Stimulated activated naive B cell treated with anti-CD40 and anti-IgM and Interleukin-4, amounts not matched to agents 10 μg/mL and 1 μg/mL and 100 μg/mL, for 72 hours (primary cell): ENCODE results near the gene ZCCHC2.

Experiments used
- ATAC-seq, 2 donors: fragments of 150-1000 bp; cut with Tn5 transposase; replicated peaks; 2 replicates each; pipeline ENCODE4 v1.10.0; 2021; ENCODE audit warnings: moderate library complexity in 1 of 2
- DNase-seq: peaks from one replicate; pipeline ENCODE4 v3.0.0; 2021
- H3K27ac Mint-ChIP-seq: one replicate; pipeline ENCODE4 v1.8.0; 2022; ENCODE audit warnings: mild to moderate bottlenecking, mixed read lengths
- H3K27me3 Mint-ChIP-seq, 2 donors: one replicate each; pipeline ENCODE4 v1.8.0; 2022; ENCODE audit warnings: mixed read lengths in 2 of 2
- H3K36me3 Mint-ChIP-seq, 2 donors: one replicate each; pipeline ENCODE4 v1.8.0; 2022; ENCODE audit warnings: mixed read lengths in 2 of 2, mild to moderate bottlenecking in 1 of 2
- H3K4me1 Mint-ChIP-seq, 2 donors: one replicate each; pipeline ENCODE4 v1.8.0; 2022; ENCODE audit warnings: mixed read lengths in 2 of 2, mild to moderate bottlenecking in 1 of 2
- H3K4me3 Mint-ChIP-seq, 2 donors: one replicate each; pipeline ENCODE4 v1.8.0; 2022; ENCODE audit warnings: mild to moderate bottlenecking in 2 of 2, mixed read lengths in 2 of 2, moderate library complexity in 1 of 2
- H3K9me3 Mint-ChIP-seq, 2 donors: one replicate each; pipeline ENCODE4 v1.8.0; 2022; ENCODE audit warnings: mixed read lengths in 2 of 2, mild to moderate bottlenecking in 1 of 2

Gene ZCCHC2

DNA sequence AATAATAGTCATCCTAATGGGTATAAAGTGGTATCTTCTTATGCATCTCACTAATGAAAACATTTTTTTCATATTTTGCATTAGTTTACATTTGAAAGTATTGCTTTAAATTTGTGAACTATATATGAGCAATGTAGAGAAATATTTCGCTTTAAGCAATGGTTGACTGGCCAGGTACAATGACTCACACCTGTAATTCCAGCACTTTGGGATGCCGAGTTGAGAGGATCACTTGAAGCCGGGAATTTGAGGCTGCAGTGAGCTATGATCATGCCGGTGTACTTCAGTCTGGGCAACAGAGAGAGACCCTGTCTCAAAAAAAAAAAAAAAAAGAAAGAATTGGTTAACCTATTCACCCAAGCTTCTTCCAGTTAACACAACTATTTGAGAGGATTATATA is 15.1 kb downstream of the ZCCHC2 start:
- H3K27me3 Mint-ChIP-seq = no peaks in the 10 kb centered on the region
- H3K27ac Mint-ChIP-seq = no peak overlapping the region
- peaks cover 0 to 2% of the 10 kb centered on the region in 2 donors for H3K9me3 Mint-ChIP-seq
- H3K36me3 Mint-ChIP-seq = peaks cover 20 to 36% of the 10 kb centered on the region in 2 donors
- peaks cover 22 to 42% of the 10 kb centered on the region in 2 donors for H3K4me1 Mint-ChIP-seq
- DNase-seq = no peak
- no peak for ATAC-seq
- H3K4me3 Mint-ChIP-seq = no peak overlapping the region

DNA sequence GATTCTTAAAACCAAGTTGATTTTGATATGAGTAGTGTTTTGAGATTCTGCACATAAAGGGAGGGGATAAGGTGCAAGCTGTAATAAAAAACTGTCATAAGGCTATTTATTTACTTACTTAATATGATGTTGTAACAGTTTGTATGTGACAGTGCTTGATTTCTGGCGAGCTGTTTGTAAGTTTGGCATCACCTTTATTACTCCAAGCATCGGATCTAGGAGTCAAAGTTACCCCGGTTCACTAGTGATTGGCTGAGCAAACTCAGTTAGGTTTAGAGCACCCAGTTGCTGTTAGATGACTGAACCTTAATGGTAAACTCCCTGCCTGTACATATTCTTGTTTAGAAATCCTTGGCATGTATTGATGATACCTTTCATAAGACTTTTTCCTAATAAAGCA is 16.1 kb downstream of the ZCCHC2 start:
- Mint-ChIP-seq H3K27me3 (no peaks in the 10 kb centered on the region), H3K27ac (no peak overlapping the region), H3K4me1 (peaks cover 22 to 38% of the 10 kb centered on the region in 2 donors), H3K4me3 (no peak overlapping the region), H3K36me3 (peaks cover 28 to 44% of the 10 kb centered on the region in 2 donors), H3K9me3 (peaks cover 0 to 2% of the 10 kb centered on the region in 2 donors)
- DNase-seq (no peak), ATAC-seq (no peak)

DNA sequence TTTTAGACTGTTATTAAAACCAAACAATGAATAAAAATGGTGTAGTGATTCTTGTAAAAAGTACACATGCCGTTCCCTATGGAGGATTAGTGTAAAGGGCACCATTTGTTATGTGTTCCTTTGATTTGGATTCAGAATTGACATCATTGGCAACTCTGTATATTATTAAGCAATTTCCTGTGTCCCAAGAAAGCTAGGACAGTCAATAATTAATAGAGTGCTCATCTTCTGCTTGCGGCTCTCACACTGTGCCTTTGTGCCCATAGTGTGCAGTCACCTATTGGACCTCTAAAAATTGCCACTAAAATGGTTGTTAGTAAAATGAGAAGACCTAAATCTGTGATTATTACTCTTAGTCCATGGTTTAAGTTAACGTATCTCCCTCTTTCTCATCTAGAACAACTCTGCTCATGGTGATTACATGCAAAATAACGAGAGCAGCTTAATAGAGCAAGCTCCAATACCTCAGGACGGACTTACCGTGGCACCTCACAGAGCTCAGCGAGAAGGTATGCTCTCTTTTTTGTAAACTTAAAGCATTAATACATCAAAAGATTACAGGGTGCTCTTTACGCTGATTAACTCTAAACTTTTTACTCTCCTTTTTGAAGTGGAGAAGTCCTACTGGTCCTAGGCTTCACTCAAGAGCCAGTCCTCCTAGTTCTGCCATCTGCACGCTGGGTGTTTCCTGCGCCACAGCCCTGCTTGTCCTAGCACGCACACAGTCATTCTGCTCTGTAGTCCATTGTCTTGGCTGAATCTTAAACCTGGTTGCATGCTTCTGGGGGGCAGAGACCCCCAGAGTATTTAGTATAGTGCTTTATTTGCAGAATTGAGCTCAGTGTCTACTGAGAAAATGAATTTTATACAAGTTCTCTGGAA is 16.7 kb downstream of the ZCCHC2 start:
- DNase-seq = no peak
- peaks cover 24 to 40% of the 10 kb centered on the region in 2 donors for H3K36me3 Mint-ChIP-seq
- peaks cover 19 to 32% of the 10 kb centered on the region in 2 donors for H3K4me1 Mint-ChIP-seq
- H3K27me3 Mint-ChIP-seq = no peaks in the 10 kb centered on the region
- no peak for ATAC-seq
- H3K4me3 Mint-ChIP-seq = no peak overlapping the region
- H3K9me3 Mint-ChIP-seq = peaks cover 0 to 2% of the 10 kb centered on the region in 2 donors
- H3K27ac Mint-ChIP-seq = no peak overlapping the region

DNA sequence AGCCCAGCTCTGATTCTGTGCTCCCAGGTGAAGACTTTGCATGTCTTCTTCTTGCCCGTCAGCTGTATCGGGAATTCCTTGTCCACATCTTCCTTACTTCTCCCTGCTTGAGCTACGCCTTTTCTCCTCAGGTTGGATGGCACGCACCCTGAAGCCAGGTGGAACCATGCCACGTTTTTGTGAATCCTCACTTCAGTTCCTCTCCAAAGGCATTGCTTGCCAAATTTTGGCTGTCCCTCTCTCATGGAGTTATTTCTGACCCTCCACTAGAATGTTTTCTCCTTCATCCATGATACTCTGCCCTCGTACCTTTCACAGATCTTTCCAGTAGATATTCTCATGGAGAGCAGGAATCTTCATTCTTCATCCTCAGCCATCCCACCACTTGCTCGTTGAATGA is 20.2 kb downstream of the ZCCHC2 start:
- Mint-ChIP-seq H3K9me3 (no peaks in the 10 kb centered on the region), H3K36me3 (peaks cover 31 to 43% of the 10 kb centered on the region in 2 donors), H3K27ac (no peak overlapping the region), H3K4me3 (no peak overlapping the region), H3K27me3 (no peaks in the 10 kb centered on the region), H3K4me1 (peaks cover 4 to 6% of the 10 kb centered on the region in 2 donors)
- ATAC-seq (no peak), DNase-seq (no peak)

DNA sequence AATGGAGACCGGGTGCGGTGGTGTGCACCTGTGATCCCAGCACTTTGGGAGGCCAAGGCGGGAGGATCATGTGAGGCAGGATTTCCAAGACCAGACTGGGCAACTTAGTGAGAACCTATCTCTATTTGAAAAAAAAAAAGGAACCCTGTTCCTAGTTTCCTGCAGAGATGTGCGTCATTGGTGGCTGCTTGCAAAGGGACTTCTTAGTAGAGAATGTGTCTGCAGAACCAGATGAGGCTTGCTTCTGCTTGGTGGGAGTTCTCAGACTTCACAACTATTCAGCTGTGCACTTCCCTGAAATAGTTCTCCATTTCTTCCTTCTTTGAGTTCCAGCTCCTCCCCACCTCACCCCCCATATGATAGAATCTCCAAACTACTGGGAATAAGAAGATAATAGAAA is 22.3 kb downstream of the ZCCHC2 start:
- peaks cover 32 to 48% of the 10 kb centered on the region in 2 donors for H3K36me3 Mint-ChIP-seq
- no peaks in the 10 kb centered on the region for H3K9me3 Mint-ChIP-seq
- H3K27me3 Mint-ChIP-seq = no peaks in the 10 kb centered on the region
- no peaks in the 10 kb centered on the region for H3K4me1 Mint-ChIP-seq
- no peak overlapping the region for H3K4me3 Mint-ChIP-seq
- DNase-seq = no peak
- no peak for ATAC-seq
- H3K27ac Mint-ChIP-seq = no peak overlapping the region

GRCh38 chr18:62549755-62550154 is 26.9 kb downstream of the ZCCHC2 start:
- no peak overlapping the region for H3K4me3 Mint-ChIP-seq
- peak overlapping the region; percentile 7 for H3K27ac Mint-ChIP-seq
- DNase-seq = no peak
- no peaks in the 10 kb centered on the region for H3K9me3 Mint-ChIP-seq
- peaks cover 45 to 58% of the 10 kb centered on the region in 2 donors for H3K36me3 Mint-ChIP-seq
- ATAC-seq = no peak
- no peaks in the 10 kb centered on the region for H3K27me3 Mint-ChIP-seq
- H3K4me1 Mint-ChIP-seq = peaks cover 7 to 14% of the 10 kb centered on the region in 2 donors

- H3K4me3 Mint-ChIP-seq = no peak overlapping the region
- no peak for DNase-seq
- no peaks in the 10 kb centered on the region for H3K9me3 Mint-ChIP-seq
- peaks cover 7 to 15% of the 10 kb centered on the region in 2 donors for H3K4me1 Mint-ChIP-seq
- ATAC-seq = no peak
- H3K27ac Mint-ChIP-seq = no peak overlapping the region
- H3K27me3 Mint-ChIP-seq = no peaks in the 10 kb centered on the region
- H3K36me3 Mint-ChIP-seq = peaks cover 40 to 52% of the 10 kb centered on the region in 2 donors
Observed at GRCh38 chr18:62550746-62551145, 27.9 kb downstream of the ZCCHC2 start.

DNA sequence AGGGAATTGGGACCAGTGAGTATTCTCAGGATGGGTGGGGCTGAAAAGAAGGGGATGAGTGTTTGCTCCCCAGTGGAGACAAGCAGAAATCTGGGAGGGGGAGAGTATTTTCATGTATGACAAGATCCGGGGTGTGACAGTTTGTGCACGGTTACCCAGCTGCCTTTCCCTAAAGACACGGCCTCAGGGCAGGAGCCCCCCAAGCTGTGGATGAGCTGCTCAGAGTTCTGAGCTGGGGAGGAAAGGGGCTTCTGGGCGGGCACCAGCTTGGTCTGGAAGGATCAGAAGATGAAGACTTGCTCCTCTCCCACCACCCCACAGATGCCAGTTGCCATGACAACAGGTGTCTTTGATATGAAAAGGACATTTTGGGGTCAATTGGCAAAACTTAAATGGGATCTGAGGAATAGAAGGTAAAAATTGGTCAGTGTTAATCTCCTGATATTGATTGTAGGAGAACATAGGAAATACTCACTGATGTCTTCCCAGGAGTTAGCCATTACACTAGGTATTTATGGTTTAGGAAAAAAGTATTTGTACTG is 29.2 kb downstream of the ZCCHC2 start:
- ATAC-seq (no peak), DNase-seq (no peak)
- H3K4me1 Mint-ChIP-seq = peaks cover 13 to 20% of the 10 kb centered on the region in 2 donors
- peaks cover 41 to 57% of the 10 kb centered on the region in 2 donors for H3K36me3 Mint-ChIP-seq
- H3K9me3 Mint-ChIP-seq = no peaks in the 10 kb centered on the region
- H3K27me3 Mint-ChIP-seq = no peaks in the 10 kb centered on the region
- H3K27ac Mint-ChIP-seq = peak overlapping the region; percentile 70
- no peak overlapping the region for H3K4me3 Mint-ChIP-seq

DNA sequence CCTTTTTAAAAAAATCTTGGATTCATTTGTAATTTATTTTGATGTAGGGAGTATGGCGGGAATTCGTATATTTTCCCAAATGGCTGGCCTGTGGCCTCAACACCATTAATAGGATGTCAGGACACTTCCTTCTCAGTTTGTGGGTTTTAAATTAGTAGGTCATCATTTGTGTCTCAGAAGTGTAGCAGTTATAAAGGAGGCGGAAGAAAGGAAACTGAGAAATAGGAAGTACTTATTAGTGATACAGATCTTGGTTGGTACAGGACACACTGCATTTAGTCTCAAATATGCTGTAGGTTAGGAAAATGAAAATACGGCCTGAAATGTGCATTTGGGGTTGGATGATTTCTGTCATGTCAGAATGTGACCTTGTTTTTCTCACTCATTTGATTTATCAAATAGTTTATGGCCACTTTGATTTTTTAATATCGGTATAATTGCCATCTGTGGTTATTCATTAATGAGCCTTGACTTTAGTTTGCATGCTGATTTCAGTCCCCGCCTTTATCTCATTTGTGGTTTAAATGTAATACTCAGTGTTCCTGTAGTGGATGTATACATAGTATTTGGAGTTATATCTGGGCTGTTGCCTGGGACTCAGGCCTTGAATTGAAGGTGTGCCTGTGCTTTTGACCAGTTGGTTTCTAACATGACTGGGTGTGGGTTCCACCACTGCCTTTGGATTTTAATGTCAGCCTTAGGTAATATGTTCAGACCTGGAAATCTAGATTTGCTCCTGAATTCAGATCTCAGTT is 31.4 kb downstream of the ZCCHC2 start:
- H3K27me3 Mint-ChIP-seq = no peaks in the 10 kb centered on the region
- ATAC-seq (peak; percentile 65 to 67), DNase-seq (no peak)
- H3K27ac Mint-ChIP-seq = no peak overlapping the region
- H3K4me3 Mint-ChIP-seq = no peak overlapping the region
- H3K9me3 Mint-ChIP-seq = no peaks in the 10 kb centered on the region
- H3K36me3 Mint-ChIP-seq = peaks cover 41 to 62% of the 10 kb centered on the region in 2 donors
- H3K4me1 Mint-ChIP-seq = peaks cover 18 to 31% of the 10 kb centered on the region in 2 donors

- H3K27ac Mint-ChIP-seq = no peak overlapping the region
- H3K36me3 Mint-ChIP-seq = peaks cover 46 to 64% of the 10 kb centered on the region in 2 donors
- ATAC-seq = no peak
- H3K27me3 Mint-ChIP-seq = no peaks in the 10 kb centered on the region
- H3K4me1 Mint-ChIP-seq = peaks cover 18 to 31% of the 10 kb centered on the region in 2 donors
- no peak overlapping the region for H3K4me3 Mint-ChIP-seq
- no peak for DNase-seq
- no peaks in the 10 kb centered on the region for H3K9me3 Mint-ChIP-seq
Observed at GRCh38 chr18:62555135-62555534, 32.3 kb downstream of the ZCCHC2 start.

GRCh38 chr18:62556397-62556796 is 33.6 kb downstream of the ZCCHC2 start:
- no peaks in the 10 kb centered on the region for H3K9me3 Mint-ChIP-seq
- ATAC-seq (no peak), DNase-seq (no peak)
- no peaks in the 10 kb centered on the region for H3K27me3 Mint-ChIP-seq
- H3K4me1 Mint-ChIP-seq = peaks cover 17 to 31% of the 10 kb centered on the region in 2 donors
- no peak overlapping the region for H3K4me3 Mint-ChIP-seq
- H3K27ac Mint-ChIP-seq = no peak overlapping the region
- peaks cover 46 to 68% of the 10 kb centered on the region in 2 donors for H3K36me3 Mint-ChIP-seq

GRCh38 chr18:62558015-62558663 is 35.3 kb downstream of the ZCCHC2 start:
- Mint-ChIP-seq H3K36me3 (peaks cover 46 to 72% of the 10 kb centered on the region in 2 donors), H3K4me3 (no peak overlapping the region), H3K4me1 (peaks cover 16 to 31% of the 10 kb centered on the region in 2 donors), H3K9me3 (no peaks in the 10 kb centered on the region), H3K27ac (no peak overlapping the region), H3K27me3 (no peaks in the 10 kb centered on the region)
- peak; percentile 94 to 95 for ATAC-seq
- no peak for DNase-seq

GRCh38 chr18:62564044-62564443 is 41.2 kb downstream of the ZCCHC2 start:
- ATAC-seq (no peak), DNase-seq (no peak)
- no peak overlapping the region for H3K4me3 Mint-ChIP-seq
- peaks cover 51 to 67% of the 10 kb centered on the region in 2 donors for H3K36me3 Mint-ChIP-seq
- H3K27ac Mint-ChIP-seq = no peak overlapping the region
- H3K27me3 Mint-ChIP-seq = no peaks in the 10 kb centered on the region
- no peaks in the 10 kb centered on the region for H3K9me3 Mint-ChIP-seq
- no peaks in the 10 kb centered on the region for H3K4me1 Mint-ChIP-seq

GRCh38 chr18:62566199-62566598 is 43.4 kb downstream of the ZCCHC2 start:
- DNase-seq (no peak), ATAC-seq (no peak)
- no peaks in the 10 kb centered on the region for H3K9me3 Mint-ChIP-seq
- H3K27ac Mint-ChIP-seq = no peak overlapping the region
- no peaks in the 10 kb centered on the region for H3K27me3 Mint-ChIP-seq
- peaks cover 53 to 69% of the 10 kb centered on the region in 2 donors for H3K36me3 Mint-ChIP-seq
- H3K4me1 Mint-ChIP-seq = no peaks in the 10 kb centered on the region
- H3K4me3 Mint-ChIP-seq = no peak overlapping the region
